HG02642 (cell line): ENCODE measurements around the gene PRLHR.
A peak's percentile ranks its signal among the peaks of the same experiment; 100 is the strongest.

Experiments
- ATAC-seq: cut with Tn5 transposase; IDR thresholded peaks from one replicate; pipeline ENCODE4 v1.9.1; 2021; ENCODE audit warnings: mild to moderate bottlenecking; ENCODE audit not compliant: unreplicated experiment, poor library complexity

PRLHR gene

GRCh38 chr10:118565301-118566075, 30.0 kb downstream of the PRLHR start:
- no peak for ATAC-seq

GRCh38 chr10:118564652-118565051, 30.8 kb downstream of the PRLHR start:
- no peak for ATAC-seq

DNA sequence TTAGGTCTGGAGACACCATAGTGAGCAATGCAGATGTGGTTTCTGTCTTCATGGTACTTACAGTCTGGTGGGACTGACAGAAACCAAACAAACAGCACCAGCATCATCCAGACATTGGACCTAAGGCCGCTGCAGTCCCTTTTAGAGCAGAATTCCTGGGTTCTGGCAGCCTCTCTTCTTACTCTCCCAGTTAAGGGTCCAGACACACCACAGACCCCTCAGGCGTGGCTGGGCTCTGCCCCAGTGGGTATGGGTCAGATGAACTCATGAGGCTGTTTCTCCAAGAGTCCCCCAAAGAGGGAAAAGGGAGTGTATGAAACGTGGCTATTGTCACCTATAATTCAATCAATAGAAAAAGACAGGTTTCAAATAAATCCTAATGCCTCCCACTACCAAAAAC, 31.3 kb downstream of the PRLHR start:
- no peak for ATAC-seq

- no peak for ATAC-seq
Observed at GRCh38 chr10:118563373-118563890, 32.0 kb downstream of the PRLHR start.

DNA sequence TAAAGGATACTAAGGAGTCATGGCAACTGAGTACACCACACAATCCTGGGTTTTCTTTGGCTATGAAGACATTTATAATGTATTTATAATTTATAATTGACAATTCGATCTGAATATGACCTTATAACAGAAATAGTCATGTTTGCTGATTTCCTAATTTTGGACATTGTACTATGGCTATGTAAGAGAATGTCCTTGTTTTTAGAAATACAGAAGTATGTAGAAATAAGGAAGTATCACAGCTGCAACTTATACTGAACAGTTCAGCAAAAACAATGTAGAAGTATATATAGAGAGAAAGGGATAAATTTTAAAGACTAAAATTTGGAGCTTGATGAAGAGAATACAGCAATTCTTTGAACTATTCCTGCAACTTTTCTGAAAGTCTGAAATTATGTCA, 32.6 kb downstream of the PRLHR start:
- no peak for ATAC-seq

DNA sequence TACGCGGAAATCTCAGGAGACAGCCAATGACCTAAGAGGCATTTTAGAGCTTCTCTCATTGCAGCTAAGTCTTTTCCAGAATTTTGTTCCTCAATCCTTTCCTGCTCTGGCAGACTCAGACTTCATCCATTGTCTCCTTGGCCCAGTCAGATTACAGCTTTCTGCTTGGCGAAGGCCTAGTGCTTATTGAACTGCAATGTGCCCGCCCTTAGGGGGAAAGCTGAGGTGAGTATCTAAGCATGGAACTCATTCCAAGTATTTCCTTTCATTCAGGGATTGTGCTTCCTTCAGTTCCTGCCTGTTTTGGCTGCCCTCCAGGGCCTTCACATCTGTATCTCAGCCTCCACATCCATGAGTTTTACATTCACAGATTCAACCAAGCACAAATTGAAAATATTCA, 37.5 kb downstream of the PRLHR start:
- ATAC-seq: no peak

- no peak for ATAC-seq
Observed at GRCh38 chr10:118551535-118552100, 43.8 kb downstream of the PRLHR start.

DNA sequence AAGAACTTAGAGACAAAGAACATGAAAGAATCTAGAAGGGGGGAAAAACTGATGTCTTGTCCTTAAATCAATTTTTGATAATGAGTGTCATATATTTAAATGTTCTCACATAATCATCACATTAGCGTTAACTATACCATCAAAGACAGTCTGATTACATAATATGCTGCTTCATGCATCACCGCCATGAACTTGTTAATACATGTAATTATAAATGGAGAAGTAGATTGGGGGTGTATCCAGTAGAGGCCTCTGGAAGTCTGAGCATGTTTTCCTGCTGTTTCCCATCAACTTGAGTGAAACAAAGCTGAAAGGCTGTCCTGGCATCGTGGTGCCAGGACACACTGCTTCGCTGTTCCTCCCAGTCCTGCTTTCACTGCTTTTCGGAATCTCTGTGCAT, 48.2 kb downstream of the PRLHR start:
- no peak for ATAC-seq

- ATAC-seq: no peak
Observed at GRCh38 chr10:118546479-118546878, 49.0 kb downstream of the PRLHR start.

- ATAC-seq: no peak
Observed at GRCh38 chr10:118545381-118545780, 50.1 kb downstream of the PRLHR start.

DNA sequence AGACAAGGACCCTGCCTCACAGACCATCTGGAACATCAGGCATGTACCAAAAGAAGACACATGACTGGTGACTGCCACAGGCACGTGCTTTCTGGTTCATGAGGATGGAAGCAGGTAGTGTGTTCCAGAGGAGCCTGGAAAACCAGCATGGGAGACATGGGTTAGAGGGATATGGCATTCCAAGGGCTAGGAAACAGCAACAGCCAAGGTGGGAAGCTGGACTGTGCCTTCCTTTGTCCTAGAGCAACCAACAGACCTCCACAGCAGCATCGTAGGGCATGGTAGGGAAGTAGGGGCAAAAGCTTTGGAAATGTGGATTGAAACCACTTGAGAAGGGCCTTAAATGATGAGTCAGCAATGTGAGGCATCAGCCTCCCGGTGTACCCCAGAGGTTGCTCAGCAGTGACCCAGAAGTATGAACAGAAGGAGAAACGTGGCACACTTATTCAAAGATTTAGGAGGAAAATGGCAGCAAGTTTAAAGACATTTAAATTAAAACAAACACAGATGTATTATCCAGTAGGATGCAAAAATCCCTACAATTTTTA, 51.0 kb downstream of the PRLHR start:
- no peak for ATAC-seq

GRCh38 chr10:118543714-118544400, 51.6 kb downstream of the PRLHR start:
- peak; percentile 80 for ATAC-seq

DNA sequence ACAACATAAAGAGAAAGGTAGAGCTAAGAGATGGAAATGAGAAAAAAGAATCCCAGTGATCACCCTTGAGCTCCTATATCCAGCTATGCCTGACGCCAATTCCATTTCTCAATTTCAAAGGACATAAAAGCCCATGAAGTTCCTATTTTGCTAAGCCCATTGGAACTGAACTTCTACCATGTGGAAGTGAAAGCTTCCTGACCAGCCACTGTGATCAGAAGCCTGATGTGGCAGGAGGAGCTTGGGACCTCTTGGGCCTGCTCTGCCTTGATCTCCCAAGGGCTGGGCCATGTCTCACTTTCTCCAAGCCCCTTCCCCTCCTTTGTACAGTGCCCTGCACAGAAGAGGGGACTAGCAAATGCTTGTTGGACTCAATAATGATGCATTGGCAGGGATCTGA, 52.7 kb downstream of the PRLHR start:
- no peak for ATAC-seq

DNA sequence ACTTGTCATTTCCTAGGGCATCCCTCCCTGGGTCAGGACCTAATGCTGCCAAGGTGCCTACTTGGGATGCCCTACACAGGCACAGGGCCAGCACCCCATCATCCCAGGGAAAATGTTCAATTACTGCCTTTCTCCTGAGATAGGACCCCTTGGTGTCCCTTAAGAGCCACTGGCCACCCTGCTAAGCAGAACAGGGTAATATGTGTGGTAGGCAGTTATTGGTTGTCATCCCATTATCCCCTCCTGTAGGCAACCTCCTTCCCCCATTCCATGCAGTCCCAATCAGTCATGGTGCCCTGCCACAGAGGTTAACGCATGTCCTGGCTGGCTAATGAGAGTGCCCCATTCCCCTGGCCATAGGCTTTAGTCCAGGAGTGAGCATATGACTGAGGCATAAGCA, 53.2 kb downstream of the PRLHR start:
- no peak for ATAC-seq

DNA sequence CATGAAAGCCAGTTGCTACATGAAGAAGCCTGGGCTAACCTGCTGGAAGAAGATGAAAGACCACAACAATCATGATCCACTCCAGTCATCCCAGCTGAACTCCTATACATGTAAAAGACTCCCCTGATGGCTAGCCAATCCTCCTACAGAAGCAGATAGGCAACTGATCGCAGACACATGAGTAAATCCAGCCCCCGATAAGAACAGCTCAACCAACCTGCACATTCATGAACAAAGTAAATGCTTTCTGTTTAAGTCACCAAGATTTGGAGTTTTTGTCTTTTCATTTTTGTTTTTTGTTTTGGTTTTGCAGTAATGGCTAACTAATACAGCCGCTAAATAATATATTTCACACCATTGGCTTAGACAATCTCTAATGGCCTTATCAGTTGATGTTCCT, 53.7 kb downstream of the PRLHR start:
- no peak for ATAC-seq
